GM10248 (cell line): Measurements from ENCODE around the gene NFYA.

ENCODE experiments used
- CTCF ChIA-PET: fragments of 300-600 bp; sonication (Branson Sonifier 250); formaldehyde crosslinking; extraction: SDS; loops from one replicate; lab custom pipeline; 2021; ENCODE audit warnings: antibody characterized with exemption; lab: Yijun Ruan, JAX
- POLR2A ChIA-PET: fragments of 350-650 bp; sonication (Branson Sonifier 250); formaldehyde crosslinking; extraction: SDS; loops from one replicate; lab custom pipeline; 2020; ENCODE audit warnings: antibody characterized with exemption; lab: Yijun Ruan, JAX
- DNase-seq: peaks from one replicate; pipeline ENCODE4 v3.0.0; 2012; ENCODE audit errors: extremely low spot score
- CTCF ChIP-seq: IDR thresholded peaks from 2 replicates; pipeline ENCODE4 v1.5.1; 2012; ENCODE audit warnings: mild to moderate bottlenecking, low read depth; ENCODE audit errors: extremely low read depth, missing control alignments, control extremely low read depth

Gene NFYA

GRCh38 chr6:41125282-41125681, 52.5 kb downstream of the NFYA start:
- CTCF ChIA-PET = interaction anchor here (0.7 to 2.1 kb wide), 4 partner anchors 21 to 153 kb away, joined by 3 to 11 read pairs (median 3); no protein-coding TSS in a partner anchor
- POLR2A ChIA-PET = no interaction called here
- no peak for DNase-seq
- TF ChIP-seq CTCF = no peak

GRCh38 chr6:41132254-41132653, 59.5 kb downstream of the NFYA start:
- no peak for TF ChIP-seq CTCF
- DNase-seq = no peak
- ChIA-PET CTCF (interaction anchor here (1.7 kb wide), 1 partner anchor 14 kb away, joined by 5 read pairs; no protein-coding TSS in a partner anchor), POLR2A (no interaction called here)

DNA sequence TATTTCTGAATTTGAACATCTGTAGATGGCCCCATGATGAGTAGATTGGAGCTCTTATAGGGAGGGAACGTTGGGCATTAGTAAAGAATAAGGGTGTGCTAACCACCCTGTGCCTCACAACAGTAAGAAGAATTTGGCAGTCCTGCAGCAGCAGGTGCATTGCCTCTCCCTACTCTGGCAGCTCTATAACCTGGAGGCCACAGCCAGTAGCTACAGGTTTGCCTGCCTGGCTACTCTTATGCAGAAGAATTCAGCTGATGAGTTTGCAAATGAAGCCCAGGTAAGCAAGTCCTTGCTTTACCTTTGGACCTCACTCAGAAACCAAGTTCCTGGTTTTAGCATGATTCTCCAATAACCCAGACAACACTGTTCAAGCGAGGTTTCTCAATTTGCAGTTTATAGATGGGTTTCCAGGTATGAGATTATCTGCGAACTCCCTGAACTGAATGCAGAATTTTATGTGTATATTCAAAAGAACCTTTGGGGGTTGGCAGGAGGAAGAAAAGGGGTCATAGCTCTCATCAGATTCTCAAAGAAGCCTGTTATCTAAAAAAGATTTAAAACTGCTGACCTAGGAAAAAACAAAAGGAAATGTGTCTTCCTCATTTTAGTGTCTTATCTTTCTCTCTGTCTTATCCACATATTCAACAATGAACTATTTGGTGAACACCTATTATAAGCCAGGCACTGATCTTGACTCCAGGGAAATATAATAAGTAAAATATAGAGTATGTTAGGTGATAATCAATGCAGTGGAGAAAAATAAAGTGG, 62.5 kb downstream of the NFYA start:
- no peak for TF ChIP-seq CTCF
- DNase-seq = no peak
- ChIA-PET CTCF (interaction anchor here (1.5 kb wide), 1 partner anchor 176 kb away, joined by 3 read pairs; no protein-coding TSS in a partner anchor), POLR2A (no interaction called here)

- DNase-seq = no peak
- ChIA-PET CTCF (interaction anchor here (1.2 to 1.5 kb wide), 3 partner anchors 16 to 231 kb away, joined by 3 to 4 read pairs (median 3); no protein-coding TSS in a partner anchor), POLR2A (no interaction called here)
- TF ChIP-seq CTCF = no peak
Observed at GRCh38 chr6:41136911-41137310, 64.1 kb downstream of the NFYA start.

DNA sequence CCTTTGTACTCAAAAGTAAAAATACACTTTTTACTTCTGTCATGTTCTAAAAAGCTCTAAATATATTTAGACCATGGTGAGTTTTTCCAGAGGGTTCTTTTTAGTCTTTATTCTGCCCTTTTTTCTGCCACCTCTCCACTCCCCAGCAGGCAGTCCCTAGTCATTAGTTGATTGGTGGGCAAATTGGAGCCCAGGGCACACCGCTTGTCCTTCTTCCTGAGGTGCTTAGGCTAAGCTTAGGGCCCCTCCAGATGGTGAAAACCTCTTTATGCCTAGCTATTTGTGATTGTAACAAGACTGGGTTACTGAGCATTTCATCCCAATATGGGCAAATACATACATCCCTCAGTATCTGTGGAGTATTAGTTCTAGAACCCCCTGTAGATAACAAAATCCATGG, 75.1 kb downstream of the NFYA start:
- no peak for DNase-seq
- ChIA-PET POLR2A (no interaction called here), CTCF (no interaction called here)
- TF ChIP-seq CTCF = no peak
